T-cell (primary cell): ENCODE data around the gene CFAP251. TPM values are rescaled to one million over a fixed set of nuclear protein-coding genes. Genes with fewer than 3 reads are reported as not detected.
"Not testable (repeated sequence)": the region's sequence is repeated elsewhere in the genome, so short reads cannot be mapped to it uniquely, and the experiment has no call there.

Experiments
- ATAC-seq, 4 experiments: fragments of 200-7000 bp in 3 of 4; fragments of 150-1000 bp in 1 of 4; cut with Tn5 transposase; replicated peaks in 1 of 4; 1 replicate in 3 of 4; 2 replicates in 1 of 4; pipeline ENCODE4 v1.10.0; 2021; ENCODE audit warnings: moderate library complexity in 3 of 4, mild to moderate bottlenecking in 2 of 4, moderate number of reproducible peaks in 1 of 4
- CTCF ChIA-PET, 2 donors: fragments of 300-600 bp; sonication (Branson Sonifier 250); formaldehyde crosslinking; loops; one replicate each; lab custom pipeline; 2022; ENCODE audit warnings: antibody characterized with exemption in 2 of 2; lab: Charles Lee
- POLR2A ChIA-PET, 2 donors: fragments of 300-600 bp; sonication (Branson Sonifier 250); formaldehyde crosslinking; loops; one replicate each; lab custom pipeline; 2022; ENCODE audit warnings: antibody characterized with exemption in 2 of 2; lab: Charles Lee
- DNase-seq, 35 experiments: peaks; one replicate each; pipeline versions ENCODE4 v3.0.0 to v3.0.0-alpha.2; 2013 to 2023
- H3K27ac ChIP-seq: one replicate; pipeline ENCODE4 v1.5.1; 2013; ENCODE audit warnings: low read length
- H3K27me3 ChIP-seq, 2 experiments: replicated peaks in 1 of 2; 1 replicate in 1 of 2; 2 replicates in 1 of 2; pipeline versions ENCODE4 v1.6.1 to v1.7.0; 2013; ENCODE audit warnings: low read length in 1 of 2, mixed read lengths in 1 of 2; ENCODE audit not compliant: control insufficient read depth in 2 of 2, insufficient read depth in 2 of 2; ENCODE audit errors: extremely low read depth in 1 of 2
- H3K36me3 ChIP-seq, 2 donors: 1 replicate in 1 of 2; 2 replicates in 1 of 2; pipeline versions ENCODE4 v1.6.1 to v1.7.0; 2013; ENCODE audit warnings: low read length in 1 of 2; ENCODE audit not compliant: control insufficient read depth in 2 of 2, insufficient read depth in 1 of 2; ENCODE audit errors: extremely low read depth in 1 of 2
- H3K4me1 ChIP-seq, 2 experiments: 1 replicate in 1 of 2; 2 replicates in 1 of 2; pipeline versions ENCODE4 v1.6.1 to v1.7.0; 2013; ENCODE audit warnings: low read length in 2 of 2, mixed read lengths in 1 of 2; ENCODE audit not compliant: insufficient read depth in 2 of 2, control insufficient read depth in 1 of 2; ENCODE audit errors: extremely low read depth in 1 of 2
- H3K4me3 ChIP-seq, 2 donors: 1 replicate in 1 of 2; 2 replicates in 1 of 2; pipeline versions ENCODE4 v1.5.1 to v1.7.0; 2013; ENCODE audit warnings: mild to moderate bottlenecking in 2 of 2, low read length in 1 of 2, moderate library complexity in 1 of 2; ENCODE audit not compliant: control insufficient read depth in 1 of 2; ENCODE audit errors: extremely low read depth in 1 of 2
- H3K9me3 ChIP-seq: 2 replicates; pipeline ENCODE4 v1.7.0; 2013
- H3K27ac Mint-ChIP-seq, 2 donors: one replicate each; pipeline ENCODE4 v1.8.0; 2020 to 2021; ENCODE audit warnings: mild to moderate bottlenecking in 2 of 2, mixed read lengths in 2 of 2
- H3K27me3 Mint-ChIP-seq, 2 donors: one replicate each; pipeline ENCODE4 v1.8.0; 2021 to 2022; ENCODE audit warnings: mixed read lengths in 2 of 2
- H3K36me3 Mint-ChIP-seq: one replicate; pipeline ENCODE4 v1.8.0; 2021; ENCODE audit warnings: mixed read lengths
- H3K4me1 Mint-ChIP-seq, 3 donors: one replicate each; pipeline ENCODE4 v1.8.0; 2020 to 2022; ENCODE audit warnings: mixed read lengths in 3 of 3, mild to moderate bottlenecking in 1 of 3
- H3K4me3 Mint-ChIP-seq, 3 donors: one replicate each; pipeline ENCODE4 v1.8.0; 2020 to 2022; ENCODE audit warnings: mild to moderate bottlenecking in 3 of 3, mixed read lengths in 3 of 3, moderate library complexity in 3 of 3
- H3K9me3 Mint-ChIP-seq, 3 donors: one replicate each; pipeline ENCODE4 v1.8.0; 2020 to 2022; ENCODE audit warnings: mixed read lengths in 3 of 3
- WGBS: methylation state at CpG from one replicate; pipeline ENCODE4 v1.1.5; 2013; ENCODE audit warnings: missing lambda C conversion rate; ENCODE audit not compliant: insufficient coverage; 5-methylcytosine and 5-hydroxymethylcytosine counted together
- total RNA-seq, 35 experiments: library from RNA in 6 of 35; stranded (reverse) in 6 of 35; fragments of 120-200 nt in 1 of 35; gene quantifications; one replicate each; pipeline versions ENCODE4 v1.2.1 to v1.2.4 and lab custom pipeline; 2013 to 2026

Gene CFAP251
- total RNA-seq, 5 donors from 2014 or later (not counting 1 experiment from before 2014, with no cell fraction given): 0.50 to 0.61 (median 0.57) TPM

DNA sequence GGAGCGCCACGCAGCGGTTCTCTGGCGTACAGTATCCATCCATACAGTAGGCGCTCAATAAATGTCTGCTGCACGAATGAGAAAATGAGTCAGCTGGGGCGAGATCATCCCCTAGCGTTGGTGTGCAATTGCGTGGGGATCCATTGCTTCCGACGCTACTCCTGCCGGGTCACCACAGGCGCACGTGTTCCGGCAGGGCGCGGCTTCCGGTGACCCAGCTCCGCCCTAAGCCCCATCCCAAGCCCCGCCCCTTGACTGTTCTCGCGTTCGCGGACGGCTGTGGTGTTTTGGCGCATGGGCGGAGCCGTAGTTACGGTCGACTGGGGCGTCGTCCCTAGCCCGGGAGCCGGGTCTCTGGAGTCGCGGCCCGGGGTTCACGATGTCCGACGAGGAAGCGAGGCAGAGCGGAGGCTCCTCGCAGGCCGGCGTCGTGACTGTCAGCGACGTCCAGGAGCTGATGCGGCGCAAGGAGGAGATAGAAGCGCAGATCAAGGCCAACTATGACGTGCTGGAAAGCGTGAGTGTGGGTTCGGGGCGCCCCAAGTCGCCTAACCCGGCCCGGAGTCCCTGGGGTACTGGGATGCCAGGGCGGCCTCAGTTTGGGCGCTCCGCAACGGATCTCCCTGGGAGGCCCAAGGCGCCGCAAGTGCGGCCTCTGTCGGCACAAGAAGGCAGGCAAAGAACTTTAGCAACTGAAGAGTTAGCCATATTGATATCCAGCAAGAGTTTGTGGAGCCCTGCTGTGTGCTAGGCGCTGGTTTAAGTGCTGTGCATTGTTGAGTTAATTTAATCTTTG is 29.7 kb upstream of the CFAP251 start, which contains the start of gene PSMD9:
TSS of gene PSMD9 (plus strand) at position 313 of the 796 bp plus-strand sequence. CDS start at position 380, 67 bp downstream.
- ATAC-seq: peak; percentile 93 to 97 (median 96)
- Mint-ChIP-seq H3K4me3 (peak within 1 kb of the TSS; percentile 95 to 99 (median 99)), H3K27me3 (peaks cover 0 to 2% of the 10 kb centered on the region in 2 donors), H3K9me3 (no peaks in the 10 kb centered on the region), H3K36me3 (no peaks in the 10 kb centered on the region), H3K27ac (peak within 1 kb of the TSS; percentile 99), H3K4me1 (peaks cover 37 to 45% (median 38%) of the 10 kb centered on the region in 3 donors)
- Histone ChIP-seq H3K9me3 (no peaks in the 10 kb centered on the region), H3K27ac (peak within 1 kb of the TSS; percentile 85), H3K36me3 (peaks cover 0 to 11% of the 10 kb centered on the region in 2 donors), H3K4me1 (peaks cover 9 to 32% of the 10 kb centered on the region in 2 experiments), H3K4me3 (peak within 1 kb of the TSS; percentile 69 to 73), H3K27me3 (no peaks in the 10 kb centered on the region)
- CTCF ChIA-PET: interaction anchor here (0.5 to 1.8 kb wide), 9 partner anchors 19 to 1659 kb away, joined by 3 to 10 read pairs (median 4); partner anchors contain the start of genes CFAP251 (in 1 of the 2) and RHOF (in 1 of the 2)
- DNase-seq: peak; percentile 94 to 99 (median 97)
- under 1% methylated on average over 59 of the region's 67 CpGs for WGBS
- POLR2A ChIA-PET: interaction anchor here in 1 of 2 donors (0.5 to 0.6 kb wide), 3 partner anchors 77 to 309 kb away, joined by 3 to 7 read pairs (median 4); no protein-coding TSS in a partner anchor

GRCh38 chr12:121889274-121889624 is 29.1 kb upstream of the CFAP251 start:
- Mint-ChIP-seq H3K9me3 (no peaks in the 10 kb centered on the region), H3K4me1 (peaks cover 43 to 51% (median 44%) of the 10 kb centered on the region in 3 donors), H3K4me3 (peak overlapping the region; percentile 95 to 99 (median 99)), H3K27ac (peak overlapping the region; percentile 99), H3K36me3 (no peaks in the 10 kb centered on the region), H3K27me3 (peaks cover 0 to 2% of the 10 kb centered on the region in 2 donors)
- no peaks in the 10 kb centered on the region for H3K9me3 ChIP-seq
- ATAC-seq (no peak), DNase-seq (no peak)
- ChIA-PET CTCF (interaction anchor here in 1 of 2 donors (0.5 to 1.8 kb wide), 5 partner anchors 29 to 510 kb away, joined by 4 to 10 read pairs (median 6); partner anchors contain the start of genes CFAP251 and RHOF), POLR2A (interaction anchor here in 1 of 2 donors (0.6 kb wide), 1 partner anchor 77 kb away, joined by 3 read pairs; no protein-coding TSS in a partner anchor)
- no peaks in the 10 kb centered on the region for H3K27me3 ChIP-seq
- H3K27ac ChIP-seq: peak overlapping the region; percentile 85
- H3K36me3 ChIP-seq: peaks cover 0 to 12% of the 10 kb centered on the region in 2 donors
- peak overlapping the region; percentile 69 to 73 for H3K4me3 ChIP-seq
- WGBS: 3% methylated on average over 6 of the region's 7 CpGs
- H3K4me1 ChIP-seq: peaks cover 9 to 36% of the 10 kb centered on the region in 2 experiments

- Histone ChIP-seq H3K36me3 (peaks cover 0 to 16% of the 10 kb centered on the region in 2 donors), H3K4me1 (peaks cover 9 to 37% of the 10 kb centered on the region in 2 experiments), H3K27ac (peak overlapping the region; percentile 85), H3K4me3 (peak overlapping the region; percentile 69 to 73)
- ATAC-seq, H3K9me3 Mint-ChIP-seq, H3K36me3 Mint-ChIP-seq, DNase-seq, H3K27me3 ChIP-seq, H3K9me3 ChIP-seq, H3K27me3 Mint-ChIP-seq: not testable (repeated sequence)
- POLR2A ChIA-PET: interaction anchor here in 1 of 2 donors (0.6 kb wide), 1 partner anchor 78 kb away, joined by 3 read pairs; no protein-coding TSS in a partner anchor
- H3K4me3 Mint-ChIP-seq: peak overlapping the region; percentile 95 to 99 (median 99)
- 58% methylated on average over 6 of the region's 6 CpGs for WGBS
- CTCF ChIA-PET: interaction anchor here in 1 of 2 donors (0.5 to 1.8 kb wide), 3 partner anchors 29 to 509 kb away, joined by 4 to 10 read pairs (median 7); partner anchors contain the start of genes CFAP251 and RHOF
- peak overlapping the region; percentile 99 for H3K27ac Mint-ChIP-seq
- H3K4me1 Mint-ChIP-seq: peaks cover 47 to 55% (median 48%) of the 10 kb centered on the region in 3 donors
Observed at GRCh38 chr12:121889661-121890060, 28.7 kb upstream of the CFAP251 start.

- H3K4me1 ChIP-seq: peaks cover 9 to 37% of the 10 kb centered on the region in 2 experiments
- Mint-ChIP-seq H3K9me3 (no peaks in the 10 kb centered on the region), H3K27ac (no peak overlapping the region), H3K27me3 (peaks cover 0 to 2% of the 10 kb centered on the region in 2 donors), H3K36me3 (peaks cover 15% of the 10 kb centered on the region), H3K4me1 (peaks cover 51 to 54% (median 54%) of the 10 kb centered on the region in 3 donors), H3K4me3 (no peak overlapping the region)
- H3K4me3 ChIP-seq: no peak overlapping the region
- ATAC-seq: no peak
- no peaks in the 10 kb centered on the region for H3K9me3 ChIP-seq
- H3K27ac ChIP-seq: no peak overlapping the region
- H3K36me3 ChIP-seq: peaks cover 14 to 39% of the 10 kb centered on the region in 2 donors
- DNase-seq: no peak
- no peaks in the 10 kb centered on the region for H3K27me3 ChIP-seq
- POLR2A ChIA-PET: interaction anchor here in 1 of 2 donors (0.5 kb wide), 1 partner anchor 89 kb away, joined by 3 read pairs; no protein-coding TSS in a partner anchor
- CTCF ChIA-PET: interaction anchor here in 1 of 2 donors (1.4 kb wide), 1 partner anchor 97 kb away, joined by 3 read pairs; no protein-coding TSS in a partner anchor
- WGBS: 96% methylated on average over 6 of the region's 13 CpGs
Observed at GRCh38 chr12:121892673-121893561, 25.5 kb upstream of the CFAP251 start.

DNA sequence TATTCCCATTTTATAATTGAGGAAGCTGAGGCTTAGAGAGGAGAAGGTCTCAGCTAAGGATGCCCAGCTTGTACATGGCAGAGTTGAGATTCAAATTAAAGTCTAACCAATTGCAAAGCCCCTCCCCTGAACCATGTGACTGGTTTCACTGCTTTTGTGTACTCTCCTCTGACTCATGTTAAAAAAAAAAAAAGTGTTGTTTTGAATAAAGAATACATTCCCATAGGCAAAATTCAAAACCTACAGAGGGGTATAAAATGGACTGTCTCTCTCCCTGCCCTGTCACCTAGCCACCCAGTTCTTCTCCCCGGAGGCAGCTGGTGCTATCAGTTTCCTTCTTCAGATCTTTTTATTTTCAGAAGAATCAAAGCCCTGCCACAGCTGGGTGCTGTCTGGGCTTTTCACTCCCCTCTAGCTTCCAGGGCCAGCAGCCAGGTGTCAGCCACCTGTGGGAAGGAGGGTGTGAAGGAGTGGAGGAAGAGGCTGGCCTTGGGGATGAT is 24.4 kb upstream of the CFAP251 start:
- WGBS: no CpG with 5 or more reads among the region's 1 CpG
- Histone ChIP-seq H3K27ac (no peak overlapping the region), H3K4me1 (peaks cover 9 to 32% of the 10 kb centered on the region in 2 experiments), H3K36me3 (peaks cover 15 to 45% of the 10 kb centered on the region in 2 donors), H3K27me3 (no peaks in the 10 kb centered on the region), H3K9me3 (no peaks in the 10 kb centered on the region), H3K4me3 (no peak overlapping the region)
- Mint-ChIP-seq H3K36me3 (peaks cover 15% of the 10 kb centered on the region), H3K27me3 (no peaks in the 10 kb centered on the region), H3K4me1 (peaks cover 40 to 46% (median 44%) of the 10 kb centered on the region in 3 donors), H3K27ac (peak overlapping the region; percentile 77 to 87), H3K9me3 (no peaks in the 10 kb centered on the region), H3K4me3 (peak overlapping the region in 1 of 3 donors; percentile 19)
- CTCF ChIA-PET: interaction anchor here (0.6 to 1.4 kb wide), 3 partner anchors 15 to 100 kb away, joined by 3 to 5 read pairs (median 3); no protein-coding TSS in a partner anchor
- POLR2A ChIA-PET: no interaction called here
- no peak for DNase-seq
- ATAC-seq: peak; percentile 18 to 47 (median 42)
